Ectodermal cell (in vitro differentiated cells): ENCODE data around the gene ADSL.
"Not testable (repeated sequence)": the region's sequence is repeated elsewhere in the genome, so short reads cannot be mapped to it uniquely, and the experiment has no call there.

ENCODE experiments used
- H3K27ac ChIP-seq: 2 replicates; pipeline ENCODE4 v1.7.0; 2013; ENCODE audit warnings: mild to moderate bottlenecking, low read depth, low read length; ENCODE audit not compliant: insufficient read depth, poor library complexity, severe bottlenecking
- H3K27me3 ChIP-seq: 2 replicates; pipeline ENCODE4 v1.7.0; 2013; ENCODE audit warnings: mild to moderate bottlenecking, low read length; ENCODE audit not compliant: insufficient read depth, control insufficient read depth, poor library complexity, severe bottlenecking
- H3K36me3 ChIP-seq: one replicate; pipeline ENCODE4 v1.7.0; 2013; ENCODE audit warnings: low read length; ENCODE audit not compliant: control insufficient read depth, insufficient read depth
- H3K4me1 ChIP-seq: one replicate; pipeline ENCODE4 v1.7.0; 2013; ENCODE audit warnings: low read length; ENCODE audit not compliant: control insufficient read depth, insufficient read depth
- H3K4me3 ChIP-seq: 2 replicates; pipeline ENCODE4 v1.7.0; 2013; ENCODE audit warnings: low read depth, low read length, control low read depth; ENCODE audit not compliant: insufficient read depth
- H3K9me3 ChIP-seq: 2 replicates; pipeline ENCODE4 v1.7.0; 2013; ENCODE audit warnings: mild to moderate bottlenecking, low read length, moderate library complexity; ENCODE audit not compliant: control insufficient read depth
- WGBS, 2 experiments: methylation state at CpG; one replicate each; pipeline ENCODE4 v1.1.7; 2013; ENCODE audit warnings: missing lambda C conversion rate in 2 of 2; 5-methylcytosine and 5-hydroxymethylcytosine counted together

ADSL gene

GRCh38 chr22:40366068-40366467 is 19.8 kb downstream of the ADSL start:
- H3K4me3 ChIP-seq = no peak overlapping the region
- H3K27ac ChIP-seq = no peak overlapping the region
- H3K36me3 ChIP-seq = peaks cover 60% of the 10 kb centered on the region

DNA sequence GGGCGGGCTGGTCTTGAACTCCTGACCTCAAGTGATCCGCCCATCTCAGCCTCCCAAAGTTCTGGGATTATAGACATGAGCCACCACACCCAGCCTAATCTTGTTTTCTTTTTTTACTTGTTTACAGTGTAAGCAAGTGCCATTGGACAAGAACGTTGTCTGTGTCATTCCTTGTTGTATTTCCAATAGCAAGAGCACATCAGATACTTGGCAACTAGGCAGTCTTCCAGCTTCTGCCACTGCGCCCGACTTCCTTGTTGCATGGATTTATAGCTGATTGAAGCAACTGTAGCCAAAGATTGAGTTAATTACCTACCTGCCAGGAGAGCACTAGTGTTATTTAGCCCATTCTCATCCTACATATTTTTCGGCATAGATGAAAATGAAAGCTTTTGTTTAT is 21.0 kb downstream of the ADSL start:
- Histone ChIP-seq H3K4me1 (no peaks in the 10 kb centered on the region), H3K27ac (no peak overlapping the region), H3K27me3 (no peaks in the 10 kb centered on the region), H3K9me3 (no peaks in the 10 kb centered on the region), H3K36me3 (peaks cover 48% of the 10 kb centered on the region), H3K4me3 (no peak overlapping the region)
- WGBS, 2 experiments = 88 to 95% methylated on average over 6 of the region's 6 CpGs

More at GRCh38 chr22:40366068-40366467, 19.8 kb downstream of the ADSL start:
- H3K9me3 ChIP-seq = no peaks in the 10 kb centered on the region
- 95 to 98% methylated on average over 2 of the region's 2 CpGs for WGBS, 2 experiments
- H3K4me1 ChIP-seq = no peaks in the 10 kb centered on the region
- no peaks in the 10 kb centered on the region for H3K27me3 ChIP-seq

- no peak overlapping the region for H3K27ac ChIP-seq
- H3K4me1 ChIP-seq = no peaks in the 10 kb centered on the region
- no peak overlapping the region for H3K4me3 ChIP-seq
- peaks cover 41% of the 10 kb centered on the region for H3K36me3 ChIP-seq
- 93 to 97% methylated on average over 6 of the region's 6 CpGs for WGBS, 2 experiments
- no peaks in the 10 kb centered on the region for H3K9me3 ChIP-seq
- H3K27me3 ChIP-seq = no peaks in the 10 kb centered on the region
Observed at GRCh38 chr22:40368016-40368415, 21.7 kb downstream of the ADSL start.

GRCh38 chr22:40368836-40369235 is 22.5 kb downstream of the ADSL start:
- WGBS, 2 experiments = 88 to 98% methylated on average over 3 of the region's 3 CpGs
- Histone ChIP-seq H3K4me1 (no peaks in the 10 kb centered on the region), H3K36me3 (peaks cover 37% of the 10 kb centered on the region)

GRCh38 chr22:40374567-40374966 is 28.3 kb downstream of the ADSL start:
- H3K9me3 ChIP-seq = no peaks in the 10 kb centered on the region
- H3K27me3 ChIP-seq = no peaks in the 10 kb centered on the region
- no peaks in the 10 kb centered on the region for H3K4me1 ChIP-seq
- no peak overlapping the region for H3K4me3 ChIP-seq
- 95% methylated on average over 8 of the region's 8 CpGs for WGBS, 2 experiments
- no peak overlapping the region for H3K27ac ChIP-seq
- H3K36me3 ChIP-seq = no peaks in the 10 kb centered on the region

More at GRCh38 chr22:40368836-40369235, 22.5 kb downstream of the ADSL start:
- H3K9me3 ChIP-seq = no peaks in the 10 kb centered on the region
- H3K27me3 ChIP-seq = no peaks in the 10 kb centered on the region
- no peak overlapping the region for H3K27ac ChIP-seq
- no peak overlapping the region for H3K4me3 ChIP-seq

- Histone ChIP-seq H3K4me1 (no peaks in the 10 kb centered on the region), H3K9me3 (no peaks in the 10 kb centered on the region), H3K27me3 (no peaks in the 10 kb centered on the region), H3K27ac (no peak overlapping the region), H3K36me3 (no peaks in the 10 kb centered on the region), H3K4me3 (no peak overlapping the region)
- 90 to 91% methylated on average over 5 of the region's 5 CpGs for WGBS, 2 experiments
Observed at GRCh38 chr22:40376149-40376548, 29.8 kb downstream of the ADSL start.

DNA sequence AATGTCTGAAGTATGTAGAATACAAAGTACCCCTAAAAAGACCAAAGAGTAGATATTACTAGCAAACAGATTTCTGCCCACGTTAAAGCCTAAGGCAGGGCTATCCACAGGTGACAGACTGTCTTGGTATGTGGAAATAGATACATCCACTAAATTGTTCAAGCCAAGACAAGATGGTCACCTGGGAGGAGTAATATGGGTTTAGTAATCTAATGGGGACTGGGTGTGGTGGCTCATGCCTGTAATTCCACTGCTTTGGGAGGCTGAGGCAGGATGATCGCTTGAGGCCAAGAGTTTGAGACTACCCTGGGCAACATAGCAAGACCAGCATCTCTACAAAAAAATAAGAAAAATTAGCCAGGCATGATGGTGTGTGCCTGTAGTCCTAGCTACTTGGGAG is 31.6 kb downstream of the ADSL start:
- Histone ChIP-seq H3K4me1 (no peaks in the 10 kb centered on the region), H3K9me3 (no peaks in the 10 kb centered on the region), H3K4me3 (no peak overlapping the region), H3K36me3 (no peaks in the 10 kb centered on the region), H3K27ac (no peak overlapping the region), H3K27me3 (no peaks in the 10 kb centered on the region)
- WGBS, 2 experiments = 96% methylated on average over 2 of the region's 2 CpGs

DNA sequence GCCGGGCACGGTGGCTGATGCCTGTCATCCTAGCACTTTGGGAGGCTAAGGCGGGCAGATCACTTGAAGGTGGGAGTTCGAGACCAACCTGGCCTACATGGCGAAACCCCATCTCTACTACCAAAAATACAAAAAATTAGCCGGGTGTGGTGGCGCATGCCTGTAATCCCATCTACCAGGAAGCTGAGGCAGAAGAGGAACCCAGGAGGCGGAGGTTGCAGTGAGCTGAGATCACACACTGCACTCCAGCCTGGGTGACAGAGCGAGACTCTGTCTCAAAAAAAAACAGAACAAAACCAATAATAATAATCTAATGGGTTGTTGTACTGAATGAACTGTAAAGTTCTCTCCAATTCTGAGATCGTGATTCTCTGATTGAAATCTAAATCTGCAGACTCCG is 32.1 kb downstream of the ADSL start:
- H3K4me3 ChIP-seq, H3K4me1 ChIP-seq, H3K9me3 ChIP-seq, H3K27me3 ChIP-seq, H3K36me3 ChIP-seq, H3K27ac ChIP-seq: not testable (repeated sequence)
- WGBS, 2 experiments = 88 to 94% methylated on average over 10 of the region's 11 CpGs

DNA sequence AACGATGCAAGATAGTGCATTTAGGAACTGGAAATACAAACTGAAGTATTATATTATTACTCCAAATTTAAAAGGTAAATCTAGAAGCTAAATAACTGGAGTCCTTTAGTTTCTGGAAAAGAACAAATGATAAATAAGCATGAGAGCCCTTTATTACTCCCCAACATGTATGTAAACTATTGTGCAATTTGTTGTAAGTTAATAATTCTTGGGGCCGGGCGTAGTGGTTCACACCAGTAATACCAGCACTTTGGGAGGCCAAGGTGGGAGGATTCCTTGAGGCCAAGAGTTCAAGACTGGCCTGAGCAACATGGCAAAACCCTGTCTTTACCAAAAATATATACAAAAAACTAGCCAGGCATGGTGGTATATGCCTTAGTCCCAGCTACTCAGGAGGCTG is 35.2 kb downstream of the ADSL start:
- H3K27me3 ChIP-seq = no peaks in the 10 kb centered on the region
- no peaks in the 10 kb centered on the region for H3K36me3 ChIP-seq
- no peak overlapping the region for H3K27ac ChIP-seq
- no peak overlapping the region for H3K4me3 ChIP-seq
- no peaks in the 10 kb centered on the region for H3K4me1 ChIP-seq
- no peaks in the 10 kb centered on the region for H3K9me3 ChIP-seq
- 88 to 97% methylated on average over 3 of the region's 3 CpGs for WGBS, 2 experiments

- no peak overlapping the region for H3K27ac ChIP-seq
- 89 to 97% methylated on average over 3 of the region's 3 CpGs for WGBS, 2 experiments
- no peaks in the 10 kb centered on the region for H3K9me3 ChIP-seq
- H3K36me3 ChIP-seq = no peaks in the 10 kb centered on the region
- H3K27me3 ChIP-seq = no peaks in the 10 kb centered on the region
- H3K4me1 ChIP-seq = no peaks in the 10 kb centered on the region
- no peak overlapping the region for H3K4me3 ChIP-seq
Observed at GRCh38 chr22:40383905-40384304, 37.6 kb downstream of the ADSL start.
